Ovary (tissue), 9 donors: Measurements from ENCODE around the gene DYNC1I1. TPM values are rescaled to one million over a fixed set of nuclear protein-coding genes. Genes with fewer than 3 reads are reported as not detected.

Experiments used
- DNase-seq, 5 donors: peaks; one replicate each; pipeline ENCODE4 v3.0.0-alpha.2; 2019 to 2020
- H3K27ac ChIP-seq, 2 donors: fragments of 200-600 bp; one replicate each; pipeline versions ENCODE4 v1.5.1 to v1.8.0; 2019 to 2022
- H3K27me3 ChIP-seq: fragments of 200-600 bp; one replicate; pipeline ENCODE4 v1.8.0; 2022
- H3K36me3 ChIP-seq: fragments of 200-600 bp; sonication (generic); one replicate; pipeline ENCODE4 v1.5.1; 2019
- H3K4me1 ChIP-seq: one replicate; pipeline ENCODE4 v1.8.1; 2013; ENCODE audit warnings: mild to moderate bottlenecking, moderate library complexity; ENCODE audit not compliant: insufficient read depth
- H3K4me3 ChIP-seq: fragments of 200-600 bp; sonication (generic); one replicate; pipeline ENCODE4 v1.5.1; 2017
- H3K9me3 ChIP-seq, 2 donors: fragments of 200-600 bp in 1 of 2; sonication (generic) in 1 of 2; one replicate each; pipeline versions ENCODE4 v1.5.1 to v1.8.1; 2013 to 2019; ENCODE audit warnings: mild to moderate bottlenecking in 1 of 2, moderate library complexity in 1 of 2
- EP300 ChIP-seq: sonication (generic); formaldehyde crosslinking; IDR thresholded peaks from one replicate; pipeline ENCODE4 v1.6.1; 2017; ENCODE audit warnings: antibody characterized with exemption
- POLR2A ChIP-seq: fragments of 450-650 bp; IDR thresholded peaks from one replicate; pipeline ENCODE4 v1.6.1; 2017; ENCODE audit warnings: antibody characterized with exemption, mild to moderate bottlenecking, moderate library complexity
- WGBS, 3 donors: extraction: QIAGEN DNeasy Blood & Tissue Kit in 1 of 3; methylation state at CpG; one replicate each; pipeline versions ENCODE4 v1.1.5 to v1.1.7; 2013 to 2017; 5-methylcytosine and 5-hydroxymethylcytosine counted together
- intact Hi-C, 4 donors: fragments of 100-400 bp; cut with DNase I; formaldehyde crosslinking; loops; one replicate each; pipeline versions ENCODE4 v1.11.0 to v1.15.1; 2022 to 2023
- polyA plus RNA-seq, 2 donors: library from polyadenylated mRNA; stranded (reverse); fragments of 200-250 nt in 1 of 2; fragments of 350-450 nt in 1 of 2; fragmentation: Illumina TruSeq in 1 of 2; extraction: RNeasy Lipid Tissue Mini Kit (QIAGEN cat#74804) in 1 of 2; gene quantifications; one replicate each; pipeline ENCODE4 v1.2.3, GENCODE V29; 2013 to 2014
- total RNA-seq, 7 donors: library from RNA; depleted of rRNA in 2 of 7; stranded (reverse); fragments of >200 nt in 2 of 7; fragmentation: NEBNext Ultra II Directional in 3 of 7; extraction: Animal tissue kit (Norgen Biotek cat#: 25700) in 3 of 7; gene quantifications; one replicate each; pipeline versions ENCODE4 v1.1.0 to v1.2.4, GENCODE V29; 2016 to 2023
- TF ChIP-seq, protein P1 (sequence below), 3 donors: fragments of 450-650 bp in 2 of 3; fragments of 200-600 bp in 1 of 3; IDR thresholded peaks; one replicate each; pipeline versions ENCODE4 v1.5.1 to v1.8.0; 2016 to 2022; ENCODE audit warnings: antibody characterized with exemption in 3 of 3, mild to moderate bottlenecking in 1 of 3
- donor health status: DM: no; HTN: no; CAD: no; lungs with moderate emphysema.
- donor health status: DM: no; HTN: no; CAD: no.
- donor health status: Bipolar disorder and iron deficiency.
- donor health status: DM: yes; HTN: yes; CAD: no.
- donor health status: DM: no; HTN: no; CAD: no.
- donor health status: DM: yes; HTN: yes; CAD: no.

Gene DYNC1I1
- total and polyA plus RNA-seq, 9 donors: 4.2 to 19.3 (median 6.9) TPM

DNA sequence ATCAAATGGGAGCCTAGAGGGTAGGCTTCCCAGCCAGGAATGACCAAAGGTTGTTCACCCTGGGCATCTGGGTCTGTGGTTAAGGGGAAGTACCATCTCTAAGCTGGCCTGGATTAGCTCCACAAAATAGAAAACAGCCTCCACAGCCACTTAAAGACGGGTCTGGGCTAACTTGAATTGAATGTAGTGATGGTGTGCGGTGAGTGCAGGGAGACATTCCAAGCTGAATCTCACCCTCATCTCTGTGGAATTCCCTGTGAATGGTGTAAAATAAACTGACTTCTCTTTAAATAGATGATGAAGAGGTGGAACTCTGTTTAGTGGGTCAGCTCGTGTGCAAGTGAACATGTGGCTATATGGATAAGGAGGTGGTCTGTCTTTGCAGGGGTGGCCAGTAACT lies 251.0 kb downstream of the DYNC1I1 start:
- H3K4me1 ChIP-seq: no peaks in the 10 kb centered on the region
- no peak overlapping the region for H3K27ac ChIP-seq
- TF ChIP-seq POLR2A (no peak), EP300 (no peak)
- TF ChIP-seq, protein P1, sequence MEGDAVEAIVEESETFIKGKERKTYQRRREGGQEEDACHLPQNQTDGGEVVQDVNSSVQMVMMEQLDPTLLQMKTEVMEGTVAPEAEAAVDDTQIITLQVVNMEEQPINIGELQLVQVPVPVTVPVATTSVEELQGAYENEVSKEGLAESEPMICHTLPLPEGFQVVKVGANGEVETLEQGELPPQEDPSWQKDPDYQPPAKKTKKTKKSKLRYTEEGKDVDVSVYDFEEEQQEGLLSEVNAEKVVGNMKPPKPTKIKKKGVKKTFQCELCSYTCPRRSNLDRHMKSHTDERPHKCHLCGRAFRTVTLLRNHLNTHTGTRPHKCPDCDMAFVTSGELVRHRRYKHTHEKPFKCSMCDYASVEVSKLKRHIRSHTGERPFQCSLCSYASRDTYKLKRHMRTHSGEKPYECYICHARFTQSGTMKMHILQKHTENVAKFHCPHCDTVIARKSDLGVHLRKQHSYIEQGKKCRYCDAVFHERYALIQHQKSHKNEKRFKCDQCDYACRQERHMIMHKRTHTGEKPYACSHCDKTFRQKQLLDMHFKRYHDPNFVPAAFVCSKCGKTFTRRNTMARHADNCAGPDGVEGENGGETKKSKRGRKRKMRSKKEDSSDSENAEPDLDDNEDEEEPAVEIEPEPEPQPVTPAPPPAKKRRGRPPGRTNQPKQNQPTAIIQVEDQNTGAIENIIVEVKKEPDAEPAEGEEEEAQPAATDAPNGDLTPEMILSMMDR (IDR thresholded peaks at IDR 0.05): no peak
- no peaks in the 10 kb centered on the region for H3K27me3 ChIP-seq
- H3K36me3 ChIP-seq: no peaks in the 10 kb centered on the region
- 75 to 82% (median 80%) methylated on average over 3 of the region's 3 CpGs for WGBS, 3 donors
- intact Hi-C loops: no loop called here
- H3K9me3 ChIP-seq: no peaks in the 10 kb centered on the region
- DNase-seq: no peak
- H3K4me3 ChIP-seq: no peak overlapping the region

DNA sequence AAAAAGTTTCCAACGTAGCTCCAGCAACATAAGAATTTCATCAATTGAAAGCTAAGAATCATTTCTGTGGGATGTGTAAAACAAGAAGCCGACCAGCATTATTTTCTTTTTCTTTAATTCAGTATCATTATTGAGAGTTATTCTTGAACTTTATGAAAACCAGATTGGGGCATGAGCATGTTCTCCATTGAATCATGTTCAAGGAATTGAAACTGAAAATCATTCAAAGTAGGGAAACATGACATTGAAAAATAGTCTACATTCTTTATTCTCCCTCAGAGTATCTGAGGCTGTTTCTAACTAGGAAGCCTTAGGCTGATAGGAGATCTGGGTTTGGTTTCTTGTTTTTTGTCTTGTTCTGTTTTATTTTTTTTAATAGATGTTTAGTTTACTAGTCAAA lies 253.7 kb downstream of the DYNC1I1 start:
- H3K27me3 ChIP-seq: no peaks in the 10 kb centered on the region
- no peak for DNase-seq
- WGBS, 3 donors: 42 to 78% (median 69%) methylated on average over 2 of the region's 2 CpGs
- no peaks in the 10 kb centered on the region for H3K36me3 ChIP-seq
- H3K4me1 ChIP-seq: no peaks in the 10 kb centered on the region
- no peak overlapping the region for H3K4me3 ChIP-seq
- intact Hi-C loops: no loop called here
- H3K27ac ChIP-seq: no peak overlapping the region
- H3K9me3 ChIP-seq: no peaks in the 10 kb centered on the region
- TF ChIP-seq, protein P1 (IDR thresholded peaks at IDR 0.05): no peak
- TF ChIP-seq EP300: no peak
- no peak for TF ChIP-seq POLR2A

DNA sequence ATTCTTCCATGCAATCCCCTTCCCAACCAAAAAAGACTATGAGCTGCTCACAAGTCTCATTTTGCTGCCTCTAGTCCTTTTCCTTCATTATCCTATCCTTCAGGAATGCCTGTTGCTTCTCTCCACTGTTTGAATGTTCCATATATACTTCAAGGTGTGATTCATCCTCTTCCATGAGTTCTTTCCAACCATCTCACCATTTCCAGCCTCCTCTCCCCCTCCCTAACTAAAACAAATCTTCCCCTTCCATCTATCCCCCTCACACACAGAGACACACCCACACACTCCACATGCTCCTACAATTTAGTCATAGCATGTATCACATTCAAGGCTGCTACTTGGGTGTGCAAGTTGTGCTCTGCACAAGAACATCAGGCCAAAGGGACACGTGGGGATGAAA lies 254.3 kb downstream of the DYNC1I1 start:
- H3K9me3 ChIP-seq: no peaks in the 10 kb centered on the region
- no peaks in the 10 kb centered on the region for H3K4me1 ChIP-seq
- H3K27ac ChIP-seq: no peak overlapping the region
- no peak for TF ChIP-seq POLR2A
- H3K4me3 ChIP-seq: no peak overlapping the region
- WGBS, 3 donors: 57 to 81% (median 73%) methylated on average over 1 of the region's 1 CpG
- intact Hi-C loops: no loop called here
- DNase-seq: no peak
- H3K27me3 ChIP-seq: no peaks in the 10 kb centered on the region
- no peaks in the 10 kb centered on the region for H3K36me3 ChIP-seq

DNA sequence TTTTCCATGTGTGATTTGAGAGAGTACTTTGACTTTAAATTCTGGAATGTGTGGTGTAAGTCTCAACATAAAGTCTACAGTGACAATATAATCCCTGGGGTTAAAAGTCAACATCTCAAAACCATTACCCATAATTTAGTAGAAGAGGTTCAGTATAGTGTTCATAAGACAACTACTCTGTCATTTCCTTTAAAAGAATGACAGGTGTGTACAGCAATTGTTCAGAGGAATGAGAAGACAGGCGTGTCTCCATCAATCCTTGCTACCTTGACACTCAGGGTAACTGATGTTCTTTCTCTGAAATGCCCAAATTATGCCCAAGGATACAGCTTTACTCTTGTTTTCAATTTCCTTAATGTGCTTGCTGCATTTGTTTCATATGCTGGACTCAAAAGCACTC lies 256.4 kb downstream of the DYNC1I1 start:
- Histone ChIP-seq H3K27me3 (no peaks in the 10 kb centered on the region), H3K9me3 (no peaks in the 10 kb centered on the region), H3K4me3 (no peak overlapping the region), H3K27ac (no peak overlapping the region), H3K4me1 (no peaks in the 10 kb centered on the region), H3K36me3 (no peaks in the 10 kb centered on the region)
- DNase-seq: no peak
- intact Hi-C loops: no loop called here
- 84 to 100% (median 97%) methylated on average over 1 of the region's 1 CpG for WGBS, 3 donors
- TF ChIP-seq, protein P1 (IDR thresholded peaks at IDR 0.05): no peak
- TF ChIP-seq POLR2A (no peak), EP300 (no peak)

DNA sequence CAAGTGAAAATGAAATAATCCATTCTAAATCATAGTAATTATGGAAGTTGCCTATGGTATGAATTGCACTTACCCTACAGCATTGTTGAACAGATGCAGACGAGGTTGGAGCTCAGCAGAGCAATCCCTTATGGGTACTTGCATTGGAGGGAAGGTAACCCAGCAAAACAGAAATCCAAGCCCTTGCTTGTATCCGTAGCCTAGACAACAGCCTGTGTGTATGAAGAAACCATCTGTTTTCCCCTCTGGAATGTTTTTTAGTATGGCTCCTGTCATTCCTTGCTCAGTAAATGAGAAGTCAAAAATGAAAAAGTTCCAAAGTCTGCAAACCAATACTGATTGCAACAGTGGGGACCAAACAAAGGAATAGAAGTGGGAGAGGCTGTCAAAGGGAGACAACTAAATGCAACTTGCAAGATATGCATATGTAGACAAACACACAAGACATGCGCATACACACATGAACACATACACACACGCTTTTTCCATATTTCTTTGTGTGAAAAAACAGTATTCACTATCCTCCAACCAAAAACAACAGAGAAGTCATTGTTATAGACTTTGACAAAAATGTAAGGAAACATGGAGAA lies 260.8 kb downstream of the DYNC1I1 start:
- no peaks in the 10 kb centered on the region for H3K9me3 ChIP-seq
- no peak overlapping the region for H3K4me3 ChIP-seq
- H3K27me3 ChIP-seq: no peaks in the 10 kb centered on the region
- 81 to 95% (median 94%) methylated on average over 4 of the region's 4 CpGs for WGBS, 3 donors
- no peaks in the 10 kb centered on the region for H3K36me3 ChIP-seq
- H3K4me1 ChIP-seq: no peaks in the 10 kb centered on the region
- no peak for TF ChIP-seq EP300
- TF ChIP-seq, protein P1 (IDR thresholded peaks at IDR 0.05): no peak
- TF ChIP-seq POLR2A: no peak
- intact Hi-C loops: no loop called here
- no peak for DNase-seq
- H3K27ac ChIP-seq: no peak overlapping the region
